ACC112 (cell line): ENCODE results near the gene TCERG1L.

ENCODE experiments used
- H2AFZ ChIP-seq: fragments of 200-600 bp; sonication (generic); one replicate; pipeline ENCODE4 v1.6.0; 2017; ENCODE audit warnings: antibody characterized with exemption, low read length; ENCODE audit not compliant: unreplicated experiment
- H3K27ac ChIP-seq: fragments of 200-600 bp; sonication (generic); 2 replicates; pipeline ENCODE4 v1.5.1; 2014; ENCODE audit warnings: low read depth, mild to moderate bottlenecking, antibody characterized with exemption, low read length, moderate library complexity
- H3K27me3 ChIP-seq: fragments of 200-600 bp; sonication (generic); 2 replicates; pipeline ENCODE4 v1.6.1; 2014; ENCODE audit warnings: mild to moderate bottlenecking, antibody characterized with exemption, low read length, moderate library complexity, mixed read lengths; ENCODE audit not compliant: insufficient read depth
- H3K36me3 ChIP-seq: fragments of 200-600 bp; sonication (generic); 2 replicates; pipeline ENCODE4 v1.6.1; 2016; ENCODE audit warnings: mild to moderate bottlenecking, antibody characterized with exemption, low read length, moderate library complexity, mixed read lengths; ENCODE audit not compliant: insufficient read depth
- H3K4me1 ChIP-seq: fragments of 200-600 bp; sonication (generic); one replicate; pipeline ENCODE4 v1.6.1; 2016; ENCODE audit warnings: low read length, mixed read lengths; ENCODE audit not compliant: insufficient read depth, unreplicated experiment, control insufficient read depth
- H3K4me3 ChIP-seq: fragments of 200-600 bp; sonication (generic); 2 replicates; pipeline ENCODE4 v1.5.1; 2014; ENCODE audit warnings: mild to moderate bottlenecking, low read depth, low read length
- H3K79me2 ChIP-seq: fragments of 200-600 bp; sonication (generic); one replicate; pipeline ENCODE4 v1.6.0; 2016; ENCODE audit warnings: low read length; ENCODE audit not compliant: control insufficient read depth, unreplicated experiment, insufficient read depth

The TCERG1L gene

GRCh38 chr10:131116216-131116990, 195.1 kb downstream of the TCERG1L start:
- H3K4me3 ChIP-seq: no peak overlapping the region
- H3K79me2 ChIP-seq: no peaks in the 10 kb centered on the region
- no peak overlapping the region for H3K27ac ChIP-seq
- no peaks in the 10 kb centered on the region for H3K27me3 ChIP-seq
- no peaks in the 10 kb centered on the region for H3K36me3 ChIP-seq
- H2AFZ ChIP-seq: no peak overlapping the region
- no peaks in the 10 kb centered on the region for H3K4me1 ChIP-seq

DNA sequence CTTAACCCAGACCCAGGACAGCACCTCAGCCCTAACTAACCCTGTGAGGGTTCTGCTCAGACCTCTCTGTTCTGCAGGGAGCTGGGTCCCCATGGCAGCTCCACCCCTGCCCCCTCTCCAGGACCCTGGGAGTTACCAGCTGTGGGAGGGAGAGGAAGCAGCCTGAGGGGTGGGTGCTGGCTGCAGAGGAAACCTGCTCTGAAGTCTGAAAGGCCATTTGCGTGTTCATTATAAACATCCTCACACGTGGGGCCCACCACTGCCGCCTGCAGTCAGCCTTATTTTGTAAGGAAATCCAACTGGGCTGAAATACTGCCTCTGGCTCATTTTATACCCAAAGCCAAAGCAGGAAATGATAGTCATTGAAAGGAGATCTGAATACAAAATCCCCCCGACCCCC, 195.7 kb downstream of the TCERG1L start:
- no peaks in the 10 kb centered on the region for H3K4me1 ChIP-seq
- H3K27ac ChIP-seq: no peak overlapping the region
- H3K4me3 ChIP-seq: no peak overlapping the region

DNA sequence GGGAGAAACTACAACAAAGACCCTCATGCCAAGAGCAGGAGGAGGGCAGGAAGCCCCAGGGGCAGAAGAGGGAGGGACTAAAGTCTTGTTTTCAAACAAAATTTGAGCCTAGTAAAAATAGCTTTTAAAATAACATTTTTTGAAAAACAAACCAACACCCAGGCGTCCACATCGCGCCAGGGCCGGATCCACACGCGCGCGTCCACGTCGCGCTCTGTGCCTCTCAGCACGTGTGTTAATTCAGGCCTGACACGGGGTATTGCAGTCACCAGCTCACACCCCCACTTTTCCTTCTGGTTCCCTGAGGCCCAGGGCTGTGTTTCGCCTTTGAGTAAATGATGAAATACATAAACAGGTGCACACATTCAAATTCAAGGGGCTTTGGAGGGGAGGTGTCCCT, 196.2 kb downstream of the TCERG1L start:
- Histone ChIP-seq H3K27ac (no peak overlapping the region), H3K79me2 (no peaks in the 10 kb centered on the region), H3K4me3 (no peak overlapping the region), H2AFZ (no peak overlapping the region), H3K27me3 (no peaks in the 10 kb centered on the region), H3K36me3 (no peaks in the 10 kb centered on the region), H3K4me1 (no peaks in the 10 kb centered on the region)

More for the DNA sequence above, 195.7 kb downstream of the TCERG1L start:
- no peak overlapping the region for H2AFZ ChIP-seq
- H3K27me3 ChIP-seq: no peaks in the 10 kb centered on the region
- H3K36me3 ChIP-seq: no peaks in the 10 kb centered on the region
- H3K79me2 ChIP-seq: no peaks in the 10 kb centered on the region

DNA sequence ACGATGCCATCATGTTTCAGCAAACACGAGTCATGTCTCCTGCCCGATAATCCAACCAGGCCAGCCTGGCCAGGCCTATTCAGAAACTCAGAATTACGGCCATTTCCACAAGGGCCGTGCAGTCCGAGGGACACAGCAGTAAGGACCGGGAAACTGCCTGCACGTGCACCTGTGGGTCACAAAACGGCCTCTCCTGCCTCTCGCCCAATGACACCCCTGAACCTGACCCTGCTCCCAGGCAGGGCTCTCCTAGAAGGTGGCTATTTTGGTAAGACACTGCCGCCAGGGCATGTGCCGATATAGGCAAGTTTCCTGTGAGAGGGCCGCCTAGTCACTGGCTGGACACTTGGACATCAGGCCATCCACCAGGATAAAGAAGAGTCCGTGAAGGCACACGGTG, 196.7 kb downstream of the TCERG1L start:
- Histone ChIP-seq H3K4me1 (no peaks in the 10 kb centered on the region), H3K36me3 (no peaks in the 10 kb centered on the region), H3K27me3 (no peaks in the 10 kb centered on the region), H3K79me2 (no peaks in the 10 kb centered on the region), H2AFZ (no peak overlapping the region), H3K4me3 (no peak overlapping the region), H3K27ac (no peak overlapping the region)

GRCh38 chr10:131113709-131114291, 197.7 kb downstream of the TCERG1L start:
- Histone ChIP-seq H2AFZ (no peak overlapping the region), H3K79me2 (no peaks in the 10 kb centered on the region), H3K27ac (no peak overlapping the region), H3K4me3 (no peak overlapping the region), H3K36me3 (no peaks in the 10 kb centered on the region), H3K4me1 (no peaks in the 10 kb centered on the region), H3K27me3 (no peaks in the 10 kb centered on the region)

DNA sequence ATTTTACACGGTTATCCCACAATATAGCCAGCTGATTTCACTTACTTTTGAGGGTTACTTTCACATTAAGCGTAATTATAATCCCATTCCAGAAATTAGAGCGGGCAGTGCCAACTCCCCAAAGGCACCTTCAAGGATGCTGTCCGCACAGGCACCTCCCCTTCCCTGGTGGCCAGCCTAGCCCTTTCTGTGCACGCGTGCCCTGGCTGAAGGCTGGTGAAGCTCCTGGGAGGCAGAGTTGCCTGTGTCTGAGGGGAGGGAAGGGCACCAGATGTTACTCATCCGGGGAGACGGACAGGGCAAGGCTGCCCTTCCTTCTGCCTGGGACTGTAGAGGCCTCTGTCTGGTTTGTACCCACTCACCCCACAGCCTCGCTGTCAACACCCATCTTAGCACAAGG, 198.4 kb downstream of the TCERG1L start:
- no peak overlapping the region for H3K27ac ChIP-seq
- no peaks in the 10 kb centered on the region for H3K36me3 ChIP-seq
- no peaks in the 10 kb centered on the region for H3K4me1 ChIP-seq
- no peaks in the 10 kb centered on the region for H3K27me3 ChIP-seq
- H3K79me2 ChIP-seq: no peaks in the 10 kb centered on the region
- no peak overlapping the region for H3K4me3 ChIP-seq
- no peak overlapping the region for H2AFZ ChIP-seq

DNA sequence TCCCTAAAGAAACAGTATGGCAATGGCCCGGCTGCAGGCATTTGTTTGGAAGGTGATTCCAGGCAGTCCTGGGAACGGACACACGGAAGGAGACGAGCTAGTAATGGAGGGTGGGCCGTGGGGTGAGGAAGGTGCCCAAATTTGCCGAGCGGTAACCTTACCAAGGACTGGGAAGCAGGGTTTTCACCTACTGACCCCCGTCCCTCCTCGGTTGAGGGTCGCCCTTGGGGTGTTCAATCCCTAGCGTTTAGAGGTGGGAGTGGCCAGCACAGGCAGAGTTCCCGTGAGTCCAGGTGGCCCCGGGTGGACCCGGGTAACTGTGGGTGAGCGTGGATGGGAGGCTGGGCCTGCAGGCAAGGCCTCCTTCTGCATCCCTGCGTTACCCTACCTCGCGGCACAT, 198.8 kb downstream of the TCERG1L start:
- Histone ChIP-seq H3K79me2 (no peaks in the 10 kb centered on the region), H3K4me3 (no peak overlapping the region), H3K27ac (no peak overlapping the region), H3K4me1 (no peaks in the 10 kb centered on the region), H3K27me3 (no peaks in the 10 kb centered on the region), H2AFZ (no peak overlapping the region), H3K36me3 (no peaks in the 10 kb centered on the region)

DNA sequence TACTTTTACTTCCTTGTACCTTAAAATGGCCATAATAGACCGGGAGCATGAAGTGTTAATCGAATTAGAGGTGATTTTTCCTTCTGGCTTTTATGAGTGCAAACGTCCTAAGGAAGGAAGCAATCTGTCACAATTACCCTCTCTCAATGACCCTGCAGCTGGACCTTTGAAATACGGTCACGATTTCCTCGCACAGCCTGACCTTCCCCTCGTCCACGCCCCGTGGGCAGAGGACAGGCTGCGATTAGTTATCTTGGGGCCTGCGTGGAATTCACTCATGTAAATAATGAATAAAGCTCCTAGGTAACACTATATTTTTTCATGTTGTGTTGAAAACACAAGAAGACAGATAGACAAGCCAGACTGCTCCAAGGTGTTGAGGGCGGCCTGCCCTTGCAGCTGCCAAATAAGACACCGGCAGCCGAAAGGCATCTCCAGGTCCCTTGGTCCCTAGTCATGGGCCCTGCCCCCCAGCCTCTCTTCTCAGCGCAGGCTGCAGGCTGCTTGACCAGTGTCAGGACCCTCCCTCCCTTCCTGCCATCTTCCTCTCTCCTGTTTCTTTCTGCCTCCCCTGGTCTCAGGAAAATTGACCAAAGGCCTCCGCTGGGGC, 199.9 kb downstream of the TCERG1L start:
- no peaks in the 10 kb centered on the region for H3K36me3 ChIP-seq
- no peak overlapping the region for H3K27ac ChIP-seq
- H3K4me1 ChIP-seq: no peaks in the 10 kb centered on the region
- H3K79me2 ChIP-seq: no peaks in the 10 kb centered on the region
- H2AFZ ChIP-seq: no peak overlapping the region
- no peaks in the 10 kb centered on the region for H3K27me3 ChIP-seq
- H3K4me3 ChIP-seq: no peak overlapping the region

GRCh38 chr10:131111007-131111406, 200.5 kb downstream of the TCERG1L start:
- Histone ChIP-seq H3K4me3 (no peak overlapping the region), H3K79me2 (no peaks in the 10 kb centered on the region), H3K27ac (no peak overlapping the region), H2AFZ (no peak overlapping the region), H3K36me3 (no peaks in the 10 kb centered on the region), H3K27me3 (no peaks in the 10 kb centered on the region), H3K4me1 (no peaks in the 10 kb centered on the region)

- H3K4me3 ChIP-seq: no peak overlapping the region
- H3K27ac ChIP-seq: no peak overlapping the region
- H3K36me3 ChIP-seq: no peaks in the 10 kb centered on the region
- no peaks in the 10 kb centered on the region for H3K27me3 ChIP-seq
- H3K4me1 ChIP-seq: no peaks in the 10 kb centered on the region
- H2AFZ ChIP-seq: no peak overlapping the region
- H3K79me2 ChIP-seq: no peaks in the 10 kb centered on the region
These were observed 201.2 kb downstream of the TCERG1L start for GRCh38 chr10:131110241-131110783.

- H3K27ac ChIP-seq: no peak overlapping the region
- no peak overlapping the region for H3K4me3 ChIP-seq
- H3K36me3 ChIP-seq: no peaks in the 10 kb centered on the region
- no peaks in the 10 kb centered on the region for H3K27me3 ChIP-seq
- H3K4me1 ChIP-seq: no peaks in the 10 kb centered on the region
- no peak overlapping the region for H2AFZ ChIP-seq
- no peaks in the 10 kb centered on the region for H3K79me2 ChIP-seq
These were observed 201.8 kb downstream of the TCERG1L start for GRCh38 chr10:131109726-131110125.
